NCI-H524 treated with DMSO at 0.1 percent for 48 hours (cell line): Measurements from ENCODE around the gene HM13.
"Not testable (repeated sequence)": the region's sequence is repeated elsewhere in the genome, so short reads cannot be mapped to it uniquely, and the experiment has no call there.

Experiments
- DNase-seq: peaks from one replicate; lab custom pipeline; 2025; lab: John Stamatoyannopoulos, UW

HM13 gene

GRCh38 chr20:31567380-31567720, 53.1 kb downstream of the HM13 start:
- no peak for DNase-seq

GRCh38 chr20:31568041-31568731, 53.9 kb downstream of the HM13 start:
- no peak for DNase-seq

GRCh38 chr20:31568773-31569162, 54.5 kb downstream of the HM13 start:
- DNase-seq = no peak

- no peak for DNase-seq
These were observed 55.1 kb downstream of the HM13 start for GRCh38 chr20:31569163-31570020.

GRCh38 chr20:31570021-31570463, 55.8 kb downstream of the HM13 start:
- no peak for DNase-seq

GRCh38 chr20:31570735-31571617, 56.7 kb downstream of the HM13 start:
- no peak for DNase-seq

- DNase-seq = peak; percentile 66
These were observed 57.9 kb downstream of the HM13 start for GRCh38 chr20:31572042-31572700.

GRCh38 chr20:31572701-31573554, 58.7 kb downstream of the HM13 start:
- peak; percentile 83 for DNase-seq

- DNase-seq = no peak
These were observed 59.5 kb downstream of the HM13 start for GRCh38 chr20:31573555-31574321.

GRCh38 chr20:31574986-31575385, 60.7 kb downstream of the HM13 start:
- DNase-seq = not testable (repeated sequence)

- DNase-seq = no peak
These were observed 62.5 kb downstream of the HM13 start for GRCh38 chr20:31576751-31577150.

- no peak for DNase-seq
These were observed 63.0 kb downstream of the HM13 start for GRCh38 chr20:31577194-31577593.

- no peak for DNase-seq
These were observed 64.4 kb downstream of the HM13 start for GRCh38 chr20:31578448-31579138.

GRCh38 chr20:31579245-31579644, 65.0 kb downstream of the HM13 start:
- DNase-seq = no peak

GRCh38 chr20:31579941-31580651, 65.9 kb downstream of the HM13 start:
- not testable (repeated sequence) for DNase-seq

GRCh38 chr20:31580706-31581105, 66.5 kb downstream of the HM13 start:
- DNase-seq = no peak

- no peak for DNase-seq
These were observed 67.1 kb downstream of the HM13 start for GRCh38 chr20:31581391-31581790.

GRCh38 chr20:31587545-31588389, 73.5 kb downstream of the HM13 start:
- DNase-seq = peak; percentile 39
